Cerebellar cortex (tissue), 1 donor: ENCODE measurements around the gene GAREM1.

Experiments
- DNase-seq: peaks from one replicate; pipeline ENCODE4 v3.0.0-alpha.2; 2015; ENCODE audit warnings: low spot score

GAREM1 gene

GRCh38 chr18:32290810-32291209, 179.9 kb downstream of the GAREM1 start:
- DNase-seq, result no peak

GRCh38 chr18:32289483-32290075, 181.1 kb downstream of the GAREM1 start:
- peak; percentile 64 for DNase-seq

GRCh38 chr18:32287873-32288272, 182.8 kb downstream of the GAREM1 start:
- DNase-seq, result no peak

GRCh38 chr18:32287249-32287648, 183.4 kb downstream of the GAREM1 start:
- no peak for DNase-seq

- DNase-seq, result no peak
Measured at GRCh38 chr18:32286749-32287148, 183.9 kb downstream of the GAREM1 start.

- DNase-seq, result no peak
Measured at GRCh38 chr18:32284284-32284683, 186.4 kb downstream of the GAREM1 start.

- DNase-seq, result no peak
Measured at GRCh38 chr18:32280911-32281310, 189.8 kb downstream of the GAREM1 start.

GRCh38 chr18:32280188-32280783, 190.4 kb downstream of the GAREM1 start:
- DNase-seq, result no peak

- DNase-seq, result no peak
Measured at GRCh38 chr18:32278177-32278799, 192.4 kb downstream of the GAREM1 start.

GRCh38 chr18:32277549-32277948, 193.1 kb downstream of the GAREM1 start:
- DNase-seq, result no peak

GRCh38 chr18:32276906-32277305, 193.8 kb downstream of the GAREM1 start:
- no peak for DNase-seq

- no peak for DNase-seq
Measured at GRCh38 chr18:32276256-32276655, 194.4 kb downstream of the GAREM1 start.

GRCh38 chr18:32275221-32275620, 195.5 kb downstream of the GAREM1 start:
- no peak for DNase-seq

GRCh38 chr18:32274307-32274706, 196.4 kb downstream of the GAREM1 start:
- DNase-seq, result no peak

GRCh38 chr18:32271672-32272208, 198.9 kb downstream of the GAREM1 start:
- DNase-seq, result peak; percentile 68

- DNase-seq, result no peak
Measured at GRCh38 chr18:32270341-32270740, 200.3 kb downstream of the GAREM1 start.

GRCh38 chr18:32267463-32267862, 203.2 kb downstream of the GAREM1 start:
- DNase-seq, result no peak

- no peak for DNase-seq
Measured at GRCh38 chr18:32264401-32264800, 206.3 kb downstream of the GAREM1 start.

GRCh38 chr18:32262092-32262491, 208.6 kb downstream of the GAREM1 start:
- no peak for DNase-seq

GRCh38 chr18:32261003-32261402, 209.7 kb downstream of the GAREM1 start:
- DNase-seq, result no peak

GRCh38 chr18:32259553-32259952, 211.1 kb downstream of the GAREM1 start:
- DNase-seq, result no peak

- DNase-seq, result no peak
Measured at GRCh38 chr18:32258558-32259204, 212.0 kb downstream of the GAREM1 start.

- DNase-seq, result no peak
Measured at GRCh38 chr18:32258148-32258547, 212.5 kb downstream of the GAREM1 start.
